Peyer's patch (tissue), 4 donors: ENCODE measurements around the gene KCNQ1.

Experiments used
- POLR2A ChIP-seq, 2 donors: fragments of 450-650 bp; IDR thresholded peaks; one replicate each; pipeline ENCODE4 v1.5.1; 2017; ENCODE audit warnings: antibody characterized with exemption in 2 of 2, mild to moderate bottlenecking in 2 of 2, moderate library complexity in 2 of 2
- TF ChIP-seq, protein P1 (sequence below), 6 experiments: fragments of 450-650 bp in 4 of 6; fragments of 200-600 bp in 2 of 6; sonication (generic) in 1 of 6; IDR thresholded peaks; one replicate each; pipeline ENCODE4 v1.5.1; 2017 to 2019; ENCODE audit warnings: antibody characterized with exemption in 6 of 6, mild to moderate bottlenecking in 3 of 6, moderate library complexity in 1 of 6

GRCh38 chr11:2574553-2575535, 130.0 kb downstream of the KCNQ1 start:
- TF ChIP-seq, protein P1, sequence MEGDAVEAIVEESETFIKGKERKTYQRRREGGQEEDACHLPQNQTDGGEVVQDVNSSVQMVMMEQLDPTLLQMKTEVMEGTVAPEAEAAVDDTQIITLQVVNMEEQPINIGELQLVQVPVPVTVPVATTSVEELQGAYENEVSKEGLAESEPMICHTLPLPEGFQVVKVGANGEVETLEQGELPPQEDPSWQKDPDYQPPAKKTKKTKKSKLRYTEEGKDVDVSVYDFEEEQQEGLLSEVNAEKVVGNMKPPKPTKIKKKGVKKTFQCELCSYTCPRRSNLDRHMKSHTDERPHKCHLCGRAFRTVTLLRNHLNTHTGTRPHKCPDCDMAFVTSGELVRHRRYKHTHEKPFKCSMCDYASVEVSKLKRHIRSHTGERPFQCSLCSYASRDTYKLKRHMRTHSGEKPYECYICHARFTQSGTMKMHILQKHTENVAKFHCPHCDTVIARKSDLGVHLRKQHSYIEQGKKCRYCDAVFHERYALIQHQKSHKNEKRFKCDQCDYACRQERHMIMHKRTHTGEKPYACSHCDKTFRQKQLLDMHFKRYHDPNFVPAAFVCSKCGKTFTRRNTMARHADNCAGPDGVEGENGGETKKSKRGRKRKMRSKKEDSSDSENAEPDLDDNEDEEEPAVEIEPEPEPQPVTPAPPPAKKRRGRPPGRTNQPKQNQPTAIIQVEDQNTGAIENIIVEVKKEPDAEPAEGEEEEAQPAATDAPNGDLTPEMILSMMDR (IDR thresholded peaks at IDR 0.05), result no peak
- TF ChIP-seq POLR2A (IDR thresholded peaks at IDR 0.05), result no peak
